ENCODE data around the gene UCN2. TPM values are rescaled to one million over a fixed set of nuclear protein-coding genes. Genes with fewer than 3 reads are reported as not detected.

Gene UCN2
- total and polyA plus RNA-seq, 9 of the 15 experiments (the other 6 are each of a cell fraction or from before 2014, with no cell fraction given): 0.08 to 0.11 TPM; not detected in 7

DNA sequence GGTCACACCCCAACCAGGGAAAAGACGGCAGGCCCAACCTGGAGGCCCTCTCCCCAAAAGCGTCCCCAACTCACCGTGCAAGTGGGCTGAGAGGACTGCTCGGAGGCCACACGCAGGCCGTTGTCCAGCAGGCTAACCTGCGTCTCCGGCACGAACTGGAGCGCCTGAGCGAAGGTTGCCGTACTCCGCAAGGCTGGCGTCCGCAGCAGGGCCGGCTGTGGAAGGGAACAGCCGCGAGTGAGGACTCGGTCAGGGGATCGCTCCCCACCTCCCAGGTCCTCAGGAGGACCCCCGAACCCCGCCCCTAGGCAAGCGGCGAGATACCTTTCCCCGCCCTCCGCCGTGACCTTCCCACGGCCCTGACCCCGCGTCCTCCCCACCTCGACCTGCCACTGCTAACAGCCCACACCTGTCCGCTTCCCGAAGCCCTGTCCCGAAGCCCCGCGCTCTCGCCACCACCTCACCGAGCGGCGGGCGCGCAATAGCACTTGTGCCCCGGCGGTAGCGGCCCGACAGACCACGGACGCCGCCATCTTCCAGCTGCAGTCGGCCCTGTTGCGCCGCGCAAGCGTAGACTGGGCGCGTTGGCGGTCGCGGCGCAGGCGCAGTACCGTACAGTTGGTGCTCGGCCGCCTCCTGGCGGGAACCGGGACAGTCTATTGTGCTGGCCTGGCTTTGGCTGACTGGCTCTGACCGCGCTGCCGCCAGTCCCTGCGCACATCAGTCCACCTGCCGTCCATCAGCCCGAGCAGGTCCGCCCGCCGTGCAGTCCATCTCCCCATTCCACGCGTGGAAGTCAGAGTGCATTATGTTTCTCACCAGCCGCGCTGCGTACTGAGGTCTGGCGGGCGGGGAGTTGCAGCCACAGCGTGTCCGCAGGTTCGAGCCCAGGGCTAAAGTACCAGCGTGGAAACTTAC is 45.8 kb upstream of the UCN2 start, which contains the start of gene UQCRC1 (continued):
- TF ChIP-seq SNRNP70 (optimal IDR thresholded peaks at IDR 0.05; ENCODE audit: low read depth, low read length): no peak
- TF ChIP-seq RBBP5 (IDR thresholded peaks at IDR 0.05; ENCODE audit: borderline replicate concordance, insufficient read depth, low read length, poor library complexity, severe bottlenecking): peak; percentile 97
- TF ChIP-seq, protein P1, sequence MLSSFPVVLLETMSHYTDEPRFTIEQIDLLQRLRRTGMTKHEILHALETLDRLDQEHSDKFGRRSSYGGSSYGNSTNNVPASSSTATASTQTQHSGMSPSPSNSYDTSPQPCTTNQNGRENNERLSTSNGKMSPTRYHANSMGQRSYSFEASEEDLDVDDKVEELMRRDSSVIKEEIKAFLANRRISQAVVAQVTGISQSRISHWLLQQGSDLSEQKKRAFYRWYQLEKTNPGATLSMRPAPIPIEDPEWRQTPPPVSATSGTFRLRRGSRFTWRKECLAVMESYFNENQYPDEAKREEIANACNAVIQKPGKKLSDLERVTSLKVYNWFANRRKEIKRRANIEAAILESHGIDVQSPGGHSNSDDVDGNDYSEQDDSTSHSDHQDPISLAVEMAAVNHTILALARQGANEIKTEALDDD (IDR thresholded peaks at IDR 0.05): no peak
- TF ChIP-seq, protein P2, sequence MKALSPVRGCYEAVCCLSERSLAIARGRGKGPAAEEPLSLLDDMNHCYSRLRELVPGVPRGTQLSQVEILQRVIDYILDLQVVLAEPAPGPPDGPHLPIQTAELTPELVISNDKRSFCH (CRISPR knock-in tag; IDR thresholded peaks at IDR 0.05): no peak
- TF ChIP-seq, protein P2 (tag; IDR thresholded peaks at IDR 0.05): no peak
- TF ChIP-seq, protein P3, sequence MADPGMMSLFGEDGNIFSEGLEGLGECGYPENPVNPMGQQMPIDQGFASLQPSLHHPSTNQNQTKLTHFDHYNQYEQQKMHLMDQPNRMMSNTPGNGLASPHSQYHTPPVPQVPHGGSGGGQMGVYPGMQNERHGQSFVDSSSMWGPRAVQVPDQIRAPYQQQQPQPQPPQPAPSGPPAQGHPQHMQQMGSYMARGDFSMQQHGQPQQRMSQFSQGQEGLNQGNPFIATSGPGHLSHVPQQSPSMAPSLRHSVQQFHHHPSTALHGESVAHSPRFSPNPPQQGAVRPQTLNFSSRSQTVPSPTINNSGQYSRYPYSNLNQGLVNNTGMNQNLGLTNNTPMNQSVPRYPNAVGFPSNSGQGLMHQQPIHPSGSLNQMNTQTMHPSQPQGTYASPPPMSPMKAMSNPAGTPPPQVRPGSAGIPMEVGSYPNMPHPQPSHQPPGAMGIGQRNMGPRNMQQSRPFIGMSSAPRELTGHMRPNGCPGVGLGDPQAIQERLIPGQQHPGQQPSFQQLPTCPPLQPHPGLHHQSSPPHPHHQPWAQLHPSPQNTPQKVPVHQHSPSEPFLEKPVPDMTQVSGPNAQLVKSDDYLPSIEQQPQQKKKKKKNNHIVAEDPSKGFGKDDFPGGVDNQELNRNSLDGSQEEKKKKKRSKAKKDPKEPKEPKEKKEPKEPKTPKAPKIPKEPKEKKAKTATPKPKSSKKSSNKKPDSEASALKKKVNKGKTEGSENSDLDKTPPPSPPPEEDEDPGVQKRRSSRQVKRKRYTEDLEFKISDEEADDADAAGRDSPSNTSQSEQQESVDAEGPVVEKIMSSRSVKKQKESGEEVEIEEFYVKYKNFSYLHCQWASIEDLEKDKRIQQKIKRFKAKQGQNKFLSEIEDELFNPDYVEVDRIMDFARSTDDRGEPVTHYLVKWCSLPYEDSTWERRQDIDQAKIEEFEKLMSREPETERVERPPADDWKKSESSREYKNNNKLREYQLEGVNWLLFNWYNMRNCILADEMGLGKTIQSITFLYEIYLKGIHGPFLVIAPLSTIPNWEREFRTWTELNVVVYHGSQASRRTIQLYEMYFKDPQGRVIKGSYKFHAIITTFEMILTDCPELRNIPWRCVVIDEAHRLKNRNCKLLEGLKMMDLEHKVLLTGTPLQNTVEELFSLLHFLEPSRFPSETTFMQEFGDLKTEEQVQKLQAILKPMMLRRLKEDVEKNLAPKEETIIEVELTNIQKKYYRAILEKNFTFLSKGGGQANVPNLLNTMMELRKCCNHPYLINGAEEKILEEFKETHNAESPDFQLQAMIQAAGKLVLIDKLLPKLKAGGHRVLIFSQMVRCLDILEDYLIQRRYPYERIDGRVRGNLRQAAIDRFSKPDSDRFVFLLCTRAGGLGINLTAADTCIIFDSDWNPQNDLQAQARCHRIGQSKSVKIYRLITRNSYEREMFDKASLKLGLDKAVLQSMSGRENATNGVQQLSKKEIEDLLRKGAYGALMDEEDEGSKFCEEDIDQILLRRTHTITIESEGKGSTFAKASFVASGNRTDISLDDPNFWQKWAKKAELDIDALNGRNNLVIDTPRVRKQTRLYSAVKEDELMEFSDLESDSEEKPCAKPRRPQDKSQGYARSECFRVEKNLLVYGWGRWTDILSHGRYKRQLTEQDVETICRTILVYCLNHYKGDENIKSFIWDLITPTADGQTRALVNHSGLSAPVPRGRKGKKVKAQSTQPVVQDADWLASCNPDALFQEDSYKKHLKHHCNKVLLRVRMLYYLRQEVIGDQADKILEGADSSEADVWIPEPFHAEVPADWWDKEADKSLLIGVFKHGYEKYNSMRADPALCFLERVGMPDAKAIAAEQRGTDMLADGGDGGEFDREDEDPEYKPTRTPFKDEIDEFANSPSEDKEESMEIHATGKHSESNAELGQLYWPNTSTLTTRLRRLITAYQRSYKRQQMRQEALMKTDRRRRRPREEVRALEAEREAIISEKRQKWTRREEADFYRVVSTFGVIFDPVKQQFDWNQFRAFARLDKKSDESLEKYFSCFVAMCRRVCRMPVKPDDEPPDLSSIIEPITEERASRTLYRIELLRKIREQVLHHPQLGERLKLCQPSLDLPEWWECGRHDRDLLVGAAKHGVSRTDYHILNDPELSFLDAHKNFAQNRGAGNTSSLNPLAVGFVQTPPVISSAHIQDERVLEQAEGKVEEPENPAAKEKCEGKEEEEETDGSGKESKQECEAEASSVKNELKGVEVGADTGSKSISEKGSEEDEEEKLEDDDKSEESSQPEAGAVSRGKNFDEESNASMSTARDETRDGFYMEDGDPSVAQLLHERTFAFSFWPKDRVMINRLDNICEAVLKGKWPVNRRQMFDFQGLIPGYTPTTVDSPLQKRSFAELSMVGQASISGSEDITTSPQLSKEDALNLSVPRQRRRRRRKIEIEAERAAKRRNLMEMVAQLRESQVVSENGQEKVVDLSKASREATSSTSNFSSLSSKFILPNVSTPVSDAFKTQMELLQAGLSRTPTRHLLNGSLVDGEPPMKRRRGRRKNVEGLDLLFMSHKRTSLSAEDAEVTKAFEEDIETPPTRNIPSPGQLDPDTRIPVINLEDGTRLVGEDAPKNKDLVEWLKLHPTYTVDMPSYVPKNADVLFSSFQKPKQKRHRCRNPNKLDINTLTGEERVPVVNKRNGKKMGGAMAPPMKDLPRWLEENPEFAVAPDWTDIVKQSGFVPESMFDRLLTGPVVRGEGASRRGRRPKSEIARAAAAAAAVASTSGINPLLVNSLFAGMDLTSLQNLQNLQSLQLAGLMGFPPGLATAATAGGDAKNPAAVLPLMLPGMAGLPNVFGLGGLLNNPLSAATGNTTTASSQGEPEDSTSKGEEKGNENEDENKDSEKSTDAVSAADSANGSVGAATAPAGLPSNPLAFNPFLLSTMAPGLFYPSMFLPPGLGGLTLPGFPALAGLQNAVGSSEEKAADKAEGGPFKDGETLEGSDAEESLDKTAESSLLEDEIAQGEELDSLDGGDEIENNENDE (IDR thresholded peaks at IDR 0.05; ENCODE audit: low read depth, low read length): no peak
- TF ChIP-seq, protein P4, sequence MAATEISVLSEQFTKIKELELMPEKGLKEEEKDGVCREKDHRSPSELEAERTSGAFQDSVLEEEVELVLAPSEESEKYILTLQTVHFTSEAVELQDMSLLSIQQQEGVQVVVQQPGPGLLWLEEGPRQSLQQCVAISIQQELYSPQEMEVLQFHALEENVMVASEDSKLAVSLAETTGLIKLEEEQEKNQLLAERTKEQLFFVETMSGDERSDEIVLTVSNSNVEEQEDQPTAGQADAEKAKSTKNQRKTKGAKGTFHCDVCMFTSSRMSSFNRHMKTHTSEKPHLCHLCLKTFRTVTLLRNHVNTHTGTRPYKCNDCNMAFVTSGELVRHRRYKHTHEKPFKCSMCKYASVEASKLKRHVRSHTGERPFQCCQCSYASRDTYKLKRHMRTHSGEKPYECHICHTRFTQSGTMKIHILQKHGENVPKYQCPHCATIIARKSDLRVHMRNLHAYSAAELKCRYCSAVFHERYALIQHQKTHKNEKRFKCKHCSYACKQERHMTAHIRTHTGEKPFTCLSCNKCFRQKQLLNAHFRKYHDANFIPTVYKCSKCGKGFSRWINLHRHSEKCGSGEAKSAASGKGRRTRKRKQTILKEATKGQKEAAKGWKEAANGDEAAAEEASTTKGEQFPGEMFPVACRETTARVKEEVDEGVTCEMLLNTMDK (IDR thresholded peaks at IDR 0.05; ENCODE audit: borderline replicate concordance, insufficient read depth, low read depth, low read length, poor library complexity, severe bottlenecking): peak; percentile 99
- 0 out of 2 replicates have a peak, but pooled peaks have one; percentile 50 for TF ChIP-seq BRD4 (IDR thresholded peaks at IDR 0.05)
- no peak for TF ChIP-seq NFIX (CRISPR knock-in tag; IDR thresholded peaks at IDR 0.05; ENCODE audit: low read depth)
- no peak for TF ChIP-seq THRAP3 (IDR thresholded peaks at IDR 0.05; ENCODE audit: borderline replicate concordance)
- no peak for TF ChIP-seq ZSCAN32 (CRISPR knock-in tag; IDR thresholded peaks at IDR 0.05)

Data from K562 (cell line).